Vein endothelial cell (primary cell): Measurements from ENCODE around the gene BCL11B. TPM values are rescaled to one million over a fixed set of nuclear protein-coding genes. Genes with fewer than 3 reads are reported as not detected.

Experiments
- total RNA-seq: library from RNA; depleted of rRNA; stranded (reverse); fragments of >200 nt; gene quantifications from 2 replicates; pipeline ENCODE4 v1.2.3, GENCODE V29; 2012

Gene BCL11B
- total RNA-seq = 0.19 and 0.33 TPM in 2 replicates

DNA sequence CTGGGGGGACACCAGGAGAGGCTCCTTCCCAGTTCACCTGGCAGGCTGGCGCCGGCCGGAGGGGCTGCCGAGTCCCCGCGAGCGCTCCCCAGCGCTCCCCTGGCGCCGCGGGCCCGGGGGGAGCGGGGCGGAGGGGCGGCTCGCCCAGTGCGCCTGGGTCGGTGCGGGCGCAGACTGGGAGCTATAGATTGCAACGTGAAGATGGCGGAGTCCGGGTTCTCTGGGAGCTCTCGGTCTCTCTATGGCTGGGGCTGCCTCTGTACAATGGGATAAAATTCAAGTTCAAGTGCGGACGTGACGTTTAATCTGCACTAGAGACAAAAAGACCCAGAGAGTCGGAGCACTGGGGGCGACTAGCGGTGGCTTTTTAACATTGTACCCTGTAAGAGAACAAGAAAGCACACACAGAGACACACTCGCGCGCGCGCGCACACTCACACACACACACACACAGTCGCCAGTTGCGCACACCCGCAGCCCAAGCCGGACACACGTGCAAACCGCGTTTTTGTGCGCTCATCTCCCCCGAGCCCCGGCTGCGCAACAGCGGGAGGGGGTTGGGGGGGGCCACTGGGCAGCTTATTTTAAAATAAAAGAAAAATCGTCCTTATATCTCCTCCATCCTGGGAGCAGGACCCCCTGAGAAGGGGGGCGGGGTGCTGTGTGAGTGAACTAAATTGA lies at the start of gene BCL11B:
Gene BCL11B, minus strand, starts transcription at position 247 of the 681 bp plus-strand sequence. CDS start 979 bp downstream, outside the sequence.

Other genes starting within 250 kb of the BCL11B start
- 71.2 and 75.1 TPM in 2 replicates for gene SETD3, start 208.7 kb upstream of the BCL11B start, total RNA-seq
- 38.5 and 39.8 TPM in 2 replicates for gene CCNK, start 209.2 kb upstream of the BCL11B start, total RNA-seq